Psoas muscle (tissue), 8 donors: ENCODE data around the gene RPL18. TPM values are rescaled to one million over a fixed set of nuclear protein-coding genes. Genes with fewer than 3 reads are reported as not detected.

Experiments
- ATAC-seq, 4 donors: fragments of 200-7000 bp; cut with Tn5 transposase; one replicate each; pipeline ENCODE4 v1.9.1; 2020; ENCODE audit warnings: moderate library complexity in 3 of 4, mild to moderate bottlenecking in 2 of 4
- DNase-seq, 2 donors: peaks; one replicate each; pipeline ENCODE4 v3.0.0-alpha.2; 2020
- H3K27ac ChIP-seq: fragments of 200-600 bp; one replicate; pipeline ENCODE4 v1.8.0; 2022
- H3K27me3 ChIP-seq, 3 donors: fragments of 200-600 bp in 1 of 3; one replicate each; pipeline versions ENCODE4 v1.6.1 to v1.8.0; 2013 to 2022; ENCODE audit warnings: low read length in 2 of 3, mild to moderate bottlenecking in 2 of 3, moderate library complexity in 1 of 3; ENCODE audit not compliant: insufficient read depth in 3 of 3
- H3K36me3 ChIP-seq, 2 donors: fragments of 200-600 bp in 1 of 2; one replicate each; pipeline versions ENCODE4 v1.6.1 to v1.8.0; 2013 to 2022; ENCODE audit warnings: low read depth in 1 of 2, mild to moderate bottlenecking in 1 of 2, moderate library complexity in 1 of 2; ENCODE audit not compliant: insufficient read depth in 1 of 2
- H3K4me1 ChIP-seq: fragments of 200-600 bp; one replicate; pipeline ENCODE4 v1.8.0; 2022
- H3K4me3 ChIP-seq: fragments of 200-600 bp; one replicate; pipeline ENCODE4 v1.8.0; 2022; ENCODE audit warnings: mild to moderate bottlenecking
- H3K9me3 ChIP-seq: fragments of 200-600 bp; one replicate; pipeline ENCODE4 v1.8.0; 2022
- WGBS, 3 donors: extraction: QIAGEN DNeasy Blood & Tissue Kit; methylation state at CpG; one replicate each; pipeline versions ENCODE4 v1.1.6 to v1.1.7; 2013; 5-methylcytosine and 5-hydroxymethylcytosine counted together
- intact Hi-C, 2 donors: fragments of 100-400 bp; cut with DNase I; formaldehyde crosslinking; loops; one replicate each; pipeline versions ENCODE4 v1.11.0 to v1.14.2; 2022
- polyA plus RNA-seq, 3 donors: library from polyadenylated mRNA; stranded (reverse); fragments of 200-250 nt; gene quantifications; one replicate each; pipeline ENCODE4 v1.2.3, GENCODE V29; 2013
- total RNA-seq, 4 donors: library from RNA; stranded (reverse); fragmentation: NEBNext Ultra II Directional in 2 of 4; extraction: Animal tissue kit (Norgen Biotek cat#: 25700) in 2 of 4; gene quantifications; one replicate each; pipeline versions ENCODE4 v1.2.1 to v1.2.4, GENCODE V29; 2021 to 2023
- TF ChIP-seq, protein P1 (sequence below): fragments of 200-600 bp; IDR thresholded peaks from one replicate; pipeline ENCODE4 v1.8.0; 2022; ENCODE audit warnings: antibody characterized with exemption
- donor health status: healthy with polysubstance abuse.
- donor health status: DM: no; HTN: no; CAD: no; lungs with moderate emphysema.
- donor health status: Bipolar disorder and iron deficiency.
- donor health status: healthy.
- donor health status: DM: yes; HTN: yes; CAD: no.
- donor health status: DM: no; HTN: no; CAD: no.
- donor health status: DM: no; HTN: no; CAD: no.
- donor health status: DM: yes; HTN: yes; CAD: no.

RPL18 gene
- total and polyA plus RNA-seq, 7 donors = 506 to 1,745 (median 730) TPM

DNA sequence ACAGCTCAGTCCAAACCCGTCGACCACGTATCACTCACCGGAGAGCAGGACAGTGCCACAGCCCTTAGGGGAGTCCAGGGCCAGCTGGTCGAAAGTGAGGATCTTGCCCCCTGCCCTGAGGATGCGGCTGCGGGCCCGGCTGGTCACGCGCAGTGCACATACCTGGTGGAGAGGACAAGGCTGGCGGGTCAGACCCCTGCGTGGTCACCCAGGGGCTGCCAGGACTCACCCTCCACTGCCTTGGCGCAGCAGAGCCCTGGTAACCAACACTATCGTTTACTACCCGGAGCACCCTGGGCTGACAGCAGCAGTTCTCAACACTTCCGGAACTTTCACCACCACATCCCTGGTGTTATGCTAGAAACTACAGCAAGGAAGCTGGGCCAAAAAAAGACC, 2.9 kb downstream of the RPL18 start:
- Histone ChIP-seq H3K9me3 (no peaks in the 10 kb centered on the region), H3K36me3 (peaks cover 8 to 38% of the 10 kb centered on the region in 2 donors), H3K4me1 (peaks cover 37% of the 10 kb centered on the region), H3K27me3 (no peaks in the 10 kb centered on the region), H3K4me3 (no peak overlapping the region), H3K27ac (no peak overlapping the region)
- 78 to 82% (median 79%) methylated on average over 16 of the region's 16 CpGs for WGBS, 3 donors
- intact Hi-C loops = no loop called here
- ATAC-seq (no peak), DNase-seq (no peak)
- TF ChIP-seq, protein P1, sequence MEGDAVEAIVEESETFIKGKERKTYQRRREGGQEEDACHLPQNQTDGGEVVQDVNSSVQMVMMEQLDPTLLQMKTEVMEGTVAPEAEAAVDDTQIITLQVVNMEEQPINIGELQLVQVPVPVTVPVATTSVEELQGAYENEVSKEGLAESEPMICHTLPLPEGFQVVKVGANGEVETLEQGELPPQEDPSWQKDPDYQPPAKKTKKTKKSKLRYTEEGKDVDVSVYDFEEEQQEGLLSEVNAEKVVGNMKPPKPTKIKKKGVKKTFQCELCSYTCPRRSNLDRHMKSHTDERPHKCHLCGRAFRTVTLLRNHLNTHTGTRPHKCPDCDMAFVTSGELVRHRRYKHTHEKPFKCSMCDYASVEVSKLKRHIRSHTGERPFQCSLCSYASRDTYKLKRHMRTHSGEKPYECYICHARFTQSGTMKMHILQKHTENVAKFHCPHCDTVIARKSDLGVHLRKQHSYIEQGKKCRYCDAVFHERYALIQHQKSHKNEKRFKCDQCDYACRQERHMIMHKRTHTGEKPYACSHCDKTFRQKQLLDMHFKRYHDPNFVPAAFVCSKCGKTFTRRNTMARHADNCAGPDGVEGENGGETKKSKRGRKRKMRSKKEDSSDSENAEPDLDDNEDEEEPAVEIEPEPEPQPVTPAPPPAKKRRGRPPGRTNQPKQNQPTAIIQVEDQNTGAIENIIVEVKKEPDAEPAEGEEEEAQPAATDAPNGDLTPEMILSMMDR = no peak

DNA sequence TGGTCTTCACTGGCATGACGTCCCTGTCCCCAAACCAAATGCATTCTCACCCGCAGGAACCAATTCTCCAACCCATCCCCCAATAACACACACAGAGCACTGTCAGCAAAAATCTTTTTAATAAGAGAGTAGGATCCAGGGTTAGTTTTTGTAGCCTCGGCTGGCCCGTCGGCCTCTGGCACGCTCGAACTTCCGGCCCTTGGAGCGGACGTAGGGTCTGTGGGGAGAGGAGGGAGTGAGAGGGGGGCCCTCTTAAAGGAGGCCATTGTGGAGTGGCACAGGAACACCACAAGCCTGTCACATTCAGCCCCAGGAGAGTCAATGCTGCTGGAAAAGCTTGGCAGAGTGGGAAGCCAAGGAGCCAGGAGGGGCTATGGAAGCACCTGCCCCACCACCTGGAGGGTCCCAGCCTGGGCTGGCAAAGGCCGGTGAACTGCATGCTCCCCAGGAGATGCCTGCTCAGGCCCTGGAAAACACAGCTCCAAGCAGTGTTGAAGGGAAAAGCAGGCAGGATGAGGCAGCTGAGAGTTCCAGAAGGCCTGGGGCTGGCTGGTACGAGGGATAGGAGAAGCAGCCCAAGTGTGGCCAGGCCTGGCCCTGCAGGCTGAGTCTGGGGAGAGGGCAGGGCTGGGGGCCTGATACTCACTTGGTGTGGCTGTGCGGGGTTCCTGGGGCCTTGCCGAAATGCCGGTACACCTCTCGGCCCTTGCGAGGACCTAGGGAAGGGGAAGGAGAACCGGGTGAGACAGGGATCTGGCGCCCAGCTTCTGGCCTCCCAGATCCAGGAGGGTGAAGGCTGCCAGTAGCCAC, 3.5 kb downstream of the RPL18 start:
- Histone ChIP-seq H3K36me3 (peaks cover 8 to 32% of the 10 kb centered on the region in 2 donors), H3K27ac (no peak overlapping the region), H3K4me3 (no peak overlapping the region), H3K9me3 (no peaks in the 10 kb centered on the region), H3K4me1 (peaks cover 37% of the 10 kb centered on the region), H3K27me3 (no peaks in the 10 kb centered on the region)
- intact Hi-C loops = no loop called here
- TF ChIP-seq, protein P1 = no peak
- WGBS, 3 donors = 70 to 74% (median 72%) methylated on average over 19 of the region's 19 CpGs
- DNase-seq = no peak
- ATAC-seq = no peak

DNA sequence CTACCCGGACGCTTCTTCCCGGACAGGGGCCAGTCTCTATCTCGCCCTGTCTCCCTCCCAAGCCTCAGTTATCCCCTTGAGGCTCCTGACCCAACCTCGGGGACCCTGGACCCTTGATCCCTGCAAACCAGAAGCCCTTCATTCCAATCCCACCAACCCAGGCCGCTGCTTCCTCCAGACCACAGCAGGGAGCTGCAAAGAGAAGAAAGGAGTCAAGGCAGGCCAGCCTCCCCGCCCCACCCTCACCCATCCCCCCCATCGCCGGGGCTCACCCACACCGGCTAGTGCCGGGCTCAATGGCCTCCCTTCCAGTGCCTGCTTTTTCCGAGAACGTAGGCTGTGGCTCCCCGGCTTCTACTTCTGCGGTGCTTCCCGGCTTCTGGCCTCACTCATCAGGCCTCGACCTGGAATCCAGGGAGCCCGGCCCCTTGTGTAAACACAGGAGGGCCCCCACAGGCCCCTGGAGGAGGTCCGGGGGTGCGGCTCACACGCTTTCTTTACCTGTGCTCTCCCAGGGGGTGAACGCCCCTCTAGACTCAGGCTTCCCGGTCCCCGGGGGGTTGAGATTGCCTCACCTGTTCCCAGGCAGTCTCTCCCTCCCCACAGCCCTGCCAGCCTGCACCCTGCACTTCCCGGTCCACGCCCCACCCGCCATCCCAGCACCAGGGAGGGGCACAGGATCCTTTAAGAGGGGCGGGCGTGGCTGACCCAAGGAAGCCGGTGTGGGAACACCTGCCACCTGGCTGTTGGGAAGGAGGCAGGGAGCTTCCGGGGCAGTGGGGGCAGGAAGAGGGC, 4.3 kb downstream of the RPL18 start, which contains the start of gene FAM83E:
Gene FAM83E, minus strand, starts transcription at position 641 of the 795 bp plus-strand sequence. CDS start 1,704 bp downstream, outside the sequence.
- Histone ChIP-seq H3K9me3 (no peaks in the 10 kb centered on the region), H3K4me1 (peaks cover 33% of the 10 kb centered on the region), H3K27me3 (no peaks in the 10 kb centered on the region), H3K36me3 (peaks cover 8 to 32% of the 10 kb centered on the region in 2 donors), H3K27ac (peak within 1 kb of the TSS; percentile 85), H3K4me3 (no peak within 1 kb of the TSS)
- 48 to 60% (median 54%) methylated on average over 28 to 31 of the region's 31 CpGs for WGBS, 3 donors
- intact Hi-C loops = no loop called here
- ATAC-seq (no peak), DNase-seq (peak in 1 of 2 donors; percentile 54)
- TF ChIP-seq, protein P1 = no peak

DNA sequence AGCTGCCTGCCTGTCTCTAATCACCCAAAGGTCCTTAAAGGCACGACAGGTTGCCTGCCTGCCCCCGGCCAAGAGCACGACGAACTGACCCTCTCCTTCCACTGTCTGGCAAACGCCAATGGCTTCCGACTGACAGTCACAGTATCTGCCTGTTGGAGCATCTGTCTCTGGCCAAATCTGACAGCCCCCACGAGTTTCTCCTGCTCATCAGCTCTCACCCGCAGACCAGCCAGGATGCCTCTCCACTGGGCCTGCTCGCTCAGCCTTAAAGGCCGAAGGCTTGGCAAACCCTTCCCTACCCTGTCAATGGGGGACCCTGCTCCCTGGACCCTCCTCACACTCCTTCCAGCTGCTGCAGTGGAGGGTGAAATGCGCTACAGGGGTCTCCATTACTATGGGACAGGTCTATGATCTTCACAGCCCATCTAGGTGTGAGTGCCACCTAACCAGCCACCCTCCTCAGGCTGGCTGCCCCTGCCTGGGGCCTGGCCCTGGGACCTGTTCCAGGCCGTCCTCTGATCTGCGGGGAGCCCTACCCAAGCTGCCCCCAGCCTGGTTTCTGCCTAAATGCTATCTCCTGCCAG, 5.0 kb downstream of the RPL18 start:
- ATAC-seq (peak; percentile 0 to 2 (median 2)), DNase-seq (no peak)
- intact Hi-C loops = no loop called here
- H3K36me3 ChIP-seq = peaks cover 8 to 32% of the 10 kb centered on the region in 2 donors
- TF ChIP-seq, protein P1 = no peak
- WGBS, 3 donors = 35 to 46% (median 37%) methylated on average over 13 of the region's 13 CpGs
- no peaks in the 10 kb centered on the region for H3K27me3 ChIP-seq
- no peak overlapping the region for H3K4me3 ChIP-seq
- peaks cover 33% of the 10 kb centered on the region for H3K4me1 ChIP-seq
- H3K27ac ChIP-seq = peak overlapping the region; percentile 85
- H3K9me3 ChIP-seq = no peaks in the 10 kb centered on the region
